Measurements from ENCODE around the gene SOX5. TPM values are rescaled to one million over a fixed set of nuclear protein-coding genes. Genes with fewer than 3 reads are reported as not detected.

Gene SOX5
- total and polyA plus RNA-seq, 2 of the 8 experiments (the other 6 are each of a cell fraction or from before 2014, with no cell fraction given) = 2.2 to 2.6 TPM

DNA sequence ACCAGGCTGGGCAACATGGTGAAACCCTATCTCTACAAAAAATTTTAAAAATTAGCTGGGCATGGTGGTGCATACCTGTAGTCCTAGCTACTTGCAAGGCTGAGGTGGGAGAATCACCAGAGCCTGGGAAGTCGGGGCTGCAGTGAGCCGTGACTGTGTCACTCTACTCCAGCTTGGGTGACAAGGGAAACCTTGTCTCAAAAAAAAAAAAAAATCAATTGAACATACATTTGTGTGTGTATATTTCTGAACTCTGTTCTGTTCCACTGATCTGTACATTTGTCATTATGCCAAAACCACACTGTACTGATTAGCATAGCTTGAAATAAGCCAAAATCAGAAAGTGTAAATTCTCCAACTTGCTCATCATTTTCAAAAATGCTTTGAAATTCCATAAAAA is 254.6 kb downstream of the SOX5 start:
- H4K91ac ChIP-seq (replicated peaks; ENCODE audit: insufficient read length, low read length) = no peak overlapping the region
- H3K27me3 ChIP-seq (replicated peaks in 1 of 4; ENCODE audit: control insufficient read depth in 3 of 4, extremely low read depth in 1 of 4, insufficient read depth in 3 of 4, low read length in 3 of 4) = no peaks in the 10 kb centered on the region
- 100% methylated on average over 2 of the region's 2 CpGs; no CpG with 5 or more reads in 1 of the 2 experiments for WGBS, 2 experiments (ENCODE audit: extremely low coverage in 1 of 2, insufficient coverage in 1 of 2, insufficient read length in 1 of 2, insufficient replicate concordance in 2 of 2, low coverage in 1 of 2, low lambda C conversion rate in 2 of 2, missing lambda C conversion rate in 1 of 2)
- no peaks in the 10 kb centered on the region for H3K79me1 ChIP-seq (ENCODE audit: low read depth, low read length)
- H2BK5ac ChIP-seq (ENCODE audit: low read depth, low read length) = no peak overlapping the region
- H3K79me2 ChIP-seq (ENCODE audit: control insufficient read depth in 1 of 2, insufficient read depth in 2 of 2, low read length in 2 of 2) = no peaks in the 10 kb centered on the region
- no peak overlapping the region for H2BK12ac ChIP-seq (ENCODE audit: low read depth, low read length)
- no peak overlapping the region for H4K8ac ChIP-seq (ENCODE audit: extremely low read depth, insufficient read depth, low read length)
- no peaks in the 10 kb centered on the region for H3K23me2 ChIP-seq (ENCODE audit: low read depth, low read length)
- H3K4me3 ChIP-seq (ENCODE audit: extremely low read depth in 1 of 4, insufficient read depth in 2 of 4, low read depth in 3 of 4, low read length in 4 of 4) = no peak overlapping the region
- DNase-seq (ENCODE audit: low read depth in 1 of 2, low spot score in 2 of 2) (no peak), FAIRE-seq (no peak)
- no peak overlapping the region for H3K4ac ChIP-seq (replicated peaks; ENCODE audit: insufficient read length, low read depth, low read length)
- H3K56ac ChIP-seq (replicated peaks; ENCODE audit: insufficient read length, low read depth, low read length) = no peak overlapping the region
- no peaks in the 10 kb centered on the region for H3K4me1 ChIP-seq (replicated peaks in 1 of 4; ENCODE audit: control insufficient read depth in 3 of 4, insufficient read depth in 4 of 4, low read length in 3 of 4)
- POLR2A ChIA-PET (ENCODE audit: partially characterized antibody) = no interaction called here
- H2AFZ ChIP-seq (ENCODE audit: low read length) = no peak overlapping the region
- no peak overlapping the region for H2BK15ac ChIP-seq (ENCODE audit: low read length)
- no peak overlapping the region for H3K4me2 ChIP-seq (ENCODE audit: insufficient read depth in 1 of 2, low read depth in 2 of 2, low read length in 2 of 2)
- no peak overlapping the region for H3K14ac ChIP-seq (ENCODE audit: insufficient read length)
- no peak overlapping the region for H3K18ac ChIP-seq (ENCODE audit: extremely low read depth, low read length)
- H2BK120ac ChIP-seq (replicated peaks; ENCODE audit: low read depth, low read length) = no peak overlapping the region
- H3K27ac ChIP-seq (ENCODE audit: low read depth, low read length) = no peak overlapping the region
- H2BK20ac ChIP-seq (ENCODE audit: low read length) = no peak overlapping the region
- H3K9ac ChIP-seq (replicated peaks in 1 of 4; ENCODE audit: extremely low read depth in 1 of 4, low read depth in 3 of 4, low read length in 3 of 4) = no peak overlapping the region
- no peak overlapping the region for H4K5ac ChIP-seq (ENCODE audit: insufficient read length, low read depth, low read length)
- CTCF ChIA-PET (ENCODE audit: partially characterized antibody) = no interaction called here
- no peaks in the 10 kb centered on the region for H4K20me1 ChIP-seq (replicated peaks in 1 of 2; ENCODE audit: control insufficient read depth in 1 of 2, insufficient read depth in 2 of 2, low read length in 2 of 2)
- no peaks in the 10 kb centered on the region; a peak in 1 of 4 replicates for H3K9me3 ChIP-seq (ENCODE audit: insufficient read depth in 2 of 2, low read depth in 1 of 2, low read length in 1 of 2)
- no peaks in the 10 kb centered on the region for H3K36me3 ChIP-seq (ENCODE audit: control insufficient read depth in 2 of 4, insufficient read depth in 4 of 4, low read length in 3 of 4)
- no peak overlapping the region for H3K23ac ChIP-seq (ENCODE audit: insufficient read length)
- H2AK5ac ChIP-seq (ENCODE audit: low read depth, low read length) = no peak overlapping the region
- TF ChIP-seq MAFK (IDR thresholded peaks at IDR 0.05; ENCODE audit: low read depth, low read length) = no peak
- no peak for TF ChIP-seq BCL11A (IDR thresholded peaks at IDR 0.05; ENCODE audit: low read depth in 2 of 2, low read length in 2 of 2)
- TF ChIP-seq RBBP5 (IDR thresholded peaks at IDR 0.05; ENCODE audit: borderline replicate concordance, low read depth, low read length) = no peak
- TF ChIP-seq HDAC2 (IDR thresholded peaks at IDR 0.05; ENCODE audit: borderline replicate concordance in 1 of 2, low read depth in 2 of 2, low read length in 2 of 2) = no peak
- no peak for TF ChIP-seq CTBP2 (IDR thresholded peaks at IDR 0.05; ENCODE audit: borderline replicate concordance, insufficient read depth, insufficient read length, low read length)
- no peak for TF ChIP-seq NANOG (IDR thresholded peaks at IDR 0.05; ENCODE audit: insufficient read depth, low read depth, low read length, poor library complexity, severe bottlenecking)
- no peak for TF ChIP-seq NRF1 (IDR thresholded peaks at IDR 0.05; ENCODE audit: low read depth, low read length)
- TF ChIP-seq, protein P1, sequence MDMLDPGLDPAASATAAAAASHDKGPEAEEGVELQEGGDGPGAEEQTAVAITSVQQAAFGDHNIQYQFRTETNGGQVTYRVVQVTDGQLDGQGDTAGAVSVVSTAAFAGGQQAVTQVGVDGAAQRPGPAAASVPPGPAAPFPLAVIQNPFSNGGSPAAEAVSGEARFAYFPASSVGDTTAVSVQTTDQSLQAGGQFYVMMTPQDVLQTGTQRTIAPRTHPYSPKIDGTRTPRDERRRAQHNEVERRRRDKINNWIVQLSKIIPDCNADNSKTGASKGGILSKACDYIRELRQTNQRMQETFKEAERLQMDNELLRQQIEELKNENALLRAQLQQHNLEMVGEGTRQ (IDR thresholded peaks at IDR 0.05; ENCODE audit: low read length) = no peak
- no peak for TF ChIP-seq CREB1 (IDR thresholded peaks at IDR 0.05)
- TF ChIP-seq, protein P2, sequence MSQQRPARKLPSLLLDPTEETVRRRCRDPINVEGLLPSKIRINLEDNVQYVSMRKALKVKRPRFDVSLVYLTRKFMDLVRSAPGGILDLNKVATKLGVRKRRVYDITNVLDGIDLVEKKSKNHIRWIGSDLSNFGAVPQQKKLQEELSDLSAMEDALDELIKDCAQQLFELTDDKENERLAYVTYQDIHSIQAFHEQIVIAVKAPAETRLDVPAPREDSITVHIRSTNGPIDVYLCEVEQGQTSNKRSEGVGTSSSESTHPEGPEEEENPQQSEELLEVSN (IDR thresholded peaks at IDR 0.05) = no peak
- TF ChIP-seq, protein P3, sequence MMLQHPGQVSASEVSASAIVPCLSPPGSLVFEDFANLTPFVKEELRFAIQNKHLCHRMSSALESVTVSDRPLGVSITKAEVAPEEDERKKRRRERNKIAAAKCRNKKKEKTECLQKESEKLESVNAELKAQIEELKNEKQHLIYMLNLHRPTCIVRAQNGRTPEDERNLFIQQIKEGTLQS (IDR thresholded peaks at IDR 0.05; ENCODE audit: insufficient read depth, low read depth, low read length) = no peak
- TF ChIP-seq HDAC6 (IDR thresholded peaks at IDR 0.05; ENCODE audit: low read depth, low read length) = no peak
